ENCODE data around the gene ANKRD13C.

DNA sequence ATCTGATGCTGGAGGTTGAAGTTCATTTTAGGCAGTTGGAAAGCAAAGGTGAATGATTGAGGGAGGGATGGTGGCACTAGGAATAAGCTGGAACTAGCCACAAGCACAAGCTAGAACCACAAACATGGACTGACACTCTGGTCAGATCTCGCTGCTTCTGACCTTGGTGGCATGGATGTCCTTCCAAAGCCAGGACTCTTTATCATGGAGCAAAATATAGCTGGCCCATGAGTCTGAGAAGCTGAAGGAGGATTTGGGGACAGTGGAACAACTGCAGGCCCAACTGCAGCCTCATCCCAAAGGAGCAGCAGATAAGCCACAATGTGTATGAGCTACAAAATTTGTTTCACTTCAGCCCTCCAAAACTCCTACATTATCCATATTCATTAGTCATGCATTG, 97.9 kb downstream of the ANKRD13C start:
- no peak for TF ChIP-seq EZH2phosphoT487 (IDR thresholded peaks at IDR 0.05; ENCODE audit: low read depth)
- TF ChIP-seq, protein P1, sequence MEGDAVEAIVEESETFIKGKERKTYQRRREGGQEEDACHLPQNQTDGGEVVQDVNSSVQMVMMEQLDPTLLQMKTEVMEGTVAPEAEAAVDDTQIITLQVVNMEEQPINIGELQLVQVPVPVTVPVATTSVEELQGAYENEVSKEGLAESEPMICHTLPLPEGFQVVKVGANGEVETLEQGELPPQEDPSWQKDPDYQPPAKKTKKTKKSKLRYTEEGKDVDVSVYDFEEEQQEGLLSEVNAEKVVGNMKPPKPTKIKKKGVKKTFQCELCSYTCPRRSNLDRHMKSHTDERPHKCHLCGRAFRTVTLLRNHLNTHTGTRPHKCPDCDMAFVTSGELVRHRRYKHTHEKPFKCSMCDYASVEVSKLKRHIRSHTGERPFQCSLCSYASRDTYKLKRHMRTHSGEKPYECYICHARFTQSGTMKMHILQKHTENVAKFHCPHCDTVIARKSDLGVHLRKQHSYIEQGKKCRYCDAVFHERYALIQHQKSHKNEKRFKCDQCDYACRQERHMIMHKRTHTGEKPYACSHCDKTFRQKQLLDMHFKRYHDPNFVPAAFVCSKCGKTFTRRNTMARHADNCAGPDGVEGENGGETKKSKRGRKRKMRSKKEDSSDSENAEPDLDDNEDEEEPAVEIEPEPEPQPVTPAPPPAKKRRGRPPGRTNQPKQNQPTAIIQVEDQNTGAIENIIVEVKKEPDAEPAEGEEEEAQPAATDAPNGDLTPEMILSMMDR (IDR thresholded peaks at IDR 0.05; ENCODE audit: low read depth, low read length): no peak
